HG03575 (cell line): Measurements from ENCODE around the gene PBX4.

Experiments used
- ATAC-seq: cut with Tn5 transposase; IDR thresholded peaks from one replicate; pipeline ENCODE4 v1.9.1; 2021; ENCODE audit not compliant: unreplicated experiment, insufficient number of reproducible peaks, low FRiP score; ENCODE audit errors: extremely low read depth

The PBX4 gene

GRCh38 chr19:19546751-19547162 is 71.7 kb downstream of the PBX4 start:
- no peak for ATAC-seq

GRCh38 chr19:19545707-19546106 is 72.8 kb downstream of the PBX4 start:
- ATAC-seq: no peak

- ATAC-seq: no peak
These were observed 73.4 kb downstream of the PBX4 start for GRCh38 chr19:19544954-19545591.

- no peak for ATAC-seq
These were observed 74.1 kb downstream of the PBX4 start for GRCh38 chr19:19544257-19544953.

- no peak for ATAC-seq
These were observed 74.8 kb downstream of the PBX4 start for GRCh38 chr19:19543640-19544039.

GRCh38 chr19:19543101-19543500 is 75.4 kb downstream of the PBX4 start:
- no peak for ATAC-seq

GRCh38 chr19:19542507-19542906 is 76.0 kb downstream of the PBX4 start:
- ATAC-seq: no peak

- no peak for ATAC-seq
These were observed 76.9 kb downstream of the PBX4 start for GRCh38 chr19:19541616-19542015.

- ATAC-seq: no peak
These were observed 77.6 kb downstream of the PBX4 start for GRCh38 chr19:19540715-19541515.

- ATAC-seq: no peak
These were observed 78.3 kb downstream of the PBX4 start for GRCh38 chr19:19540064-19540714.

GRCh38 chr19:19539698-19540063 is 78.8 kb downstream of the PBX4 start:
- no peak for ATAC-seq

- ATAC-seq: no peak
These were observed 79.7 kb downstream of the PBX4 start for GRCh38 chr19:19538785-19539166.

GRCh38 chr19:19538061-19538784 is 80.3 kb downstream of the PBX4 start, which contains the start of gene CILP2:
CILP2 (plus strand) TSS chr19:19538265; CDS start chr19:19538350, 85 bp downstream.
- ATAC-seq: no peak

GRCh38 chr19:19537075-19538048 is 81.1 kb downstream of the PBX4 start:
- no peak for ATAC-seq

- no peak for ATAC-seq
These were observed 82.9 kb downstream of the PBX4 start for GRCh38 chr19:19535311-19536191.

GRCh38 chr19:19534556-19535265 is 83.8 kb downstream of the PBX4 start:
- ATAC-seq: no peak
